Kidney (tissue), 14 donors: ENCODE results near the gene GLIS1. TPM values are rescaled to one million over a fixed set of nuclear protein-coding genes. Genes with fewer than 3 reads are reported as not detected.
A peak's percentile ranks its signal among the peaks of the same experiment; 100 is the strongest.

Source experiments
- DNase-seq, 5 donors: peaks; one replicate each; pipeline ENCODE4 v3.0.0-alpha.2; 2013 to 2020
- FAIRE-seq: peaks from 2 replicates; lab custom pipeline; 2012; peaks lifted over from hg19 to GRCh38; lab: Jason Lieb, UNC
- H3K27ac ChIP-seq, 2 donors: one replicate each; pipeline ENCODE4 v1.7.0; 2013; ENCODE audit warnings: low read depth in 2 of 2, low read length in 2 of 2, inconsistent platforms in 1 of 2
- H3K27me3 ChIP-seq: one replicate; pipeline ENCODE4 v1.7.1; 2013; ENCODE audit warnings: low read length, inconsistent platforms; ENCODE audit not compliant: control insufficient read depth, insufficient read depth
- H3K36me3 ChIP-seq, 3 donors: one replicate each; pipeline versions ENCODE4 v1.7.0 to v1.7.1; 2013; ENCODE audit warnings: low read length in 3 of 3, control low read depth in 1 of 3, inconsistent platforms in 1 of 3; ENCODE audit not compliant: insufficient read depth in 3 of 3, control insufficient read depth in 2 of 3
- H3K4me1 ChIP-seq, 3 donors: one replicate each; pipeline versions ENCODE4 v1.7.0 to v1.7.1; 2013; ENCODE audit warnings: low read length in 3 of 3, inconsistent platforms in 1 of 3, low read depth in 1 of 3; ENCODE audit not compliant: control insufficient read depth in 2 of 3, insufficient read depth in 2 of 3
- H3K4me3 ChIP-seq, 3 donors: one replicate each; pipeline versions ENCODE4 v1.7.0 to v1.8.1; 2013; ENCODE audit warnings: low read length in 3 of 3, control low read depth in 1 of 3, inconsistent platforms in 1 of 3
- H3K9ac ChIP-seq, 3 donors: one replicate each; pipeline versions ENCODE4 v1.7.0 to v1.7.1; 2013; ENCODE audit warnings: low read length in 3 of 3, control low read depth in 1 of 3, inconsistent platforms in 1 of 3
- H3K9me3 ChIP-seq, 3 donors: one replicate each; pipeline versions ENCODE4 v1.7.0 to v1.7.1; 2013; ENCODE audit warnings: low read length in 3 of 3, control low read depth in 1 of 3, inconsistent platforms in 1 of 3; ENCODE audit not compliant: control insufficient read depth in 2 of 3, insufficient read depth in 1 of 3
- CTCF ChIP-seq: IDR thresholded peaks from 3 replicates; pipeline ENCODE4 v1.5.1; 2012; ENCODE audit warnings: mild to moderate bottlenecking, moderate library complexity, borderline replicate concordance; ENCODE audit not compliant: insufficient read depth; ENCODE audit errors: extremely low read depth
- intact Hi-C: fragments of 100-400 bp; cut with DNase I; formaldehyde crosslinking; loops from one replicate; pipeline ENCODE4 v1.11.1; 2022
- polyA plus RNA-seq: library from polyadenylated mRNA; stranded (reverse); fragments of 350-450 nt; fragmentation: Illumina TruSeq; extraction: RNeasy Lipid Tissue Mini Kit (QIAGEN cat#74804); gene quantifications from one replicate; pipeline ENCODE4 v1.2.3, GENCODE V29; 2014; ENCODE audit warnings: low read depth, low replicate concordance; ENCODE audit not compliant: insufficient read depth
- total RNA-seq: library from RNA; stranded (reverse); fragmentation: NEBNext Ultra II Directional; extraction: Animal tissue kit (Norgen Biotek cat#: 25700); gene quantifications from one replicate; pipeline ENCODE4 v1.2.1, GENCODE V29; 2021
- donor health status: control.
- donor health status: control.
- donor health status: control.
- donor health status: control.
- donor health status: control.
- donor health status: DM: yes; HTN: yes; CAD: no.
- donor health status: Normal renal cell carcinoma (clear cell type).

The GLIS1 gene
- total and polyA plus RNA-seq, 2 donors from 2014 or later: 3.3 to 3.7 TPM

GRCh38 chr1:53568540-53568939 lies 170.4 kb downstream of the GLIS1 start:
- Histone ChIP-seq H3K36me3 (no peaks in the 10 kb centered on the region), H3K4me1 (peaks cover 2 to 5% (median 4%) of the 10 kb centered on the region in 3 donors), H3K27ac (no peak overlapping the region), H3K4me3 (no peak overlapping the region), H3K9me3 (no peaks in the 10 kb centered on the region), H3K27me3 (no peaks in the 10 kb centered on the region), H3K9ac (no peak overlapping the region)
- intact Hi-C loops: no loop called here
- no peak for TF ChIP-seq CTCF
- no peak for DNase-seq
- no peak for FAIRE-seq

GRCh38 chr1:53567851-53568250 lies 171.1 kb downstream of the GLIS1 start:
- TF ChIP-seq CTCF: no peak
- Histone ChIP-seq H3K9me3 (no peaks in the 10 kb centered on the region), H3K36me3 (no peaks in the 10 kb centered on the region), H3K4me1 (peaks cover 2 to 5% (median 4%) of the 10 kb centered on the region in 3 donors), H3K9ac (no peak overlapping the region), H3K27me3 (no peaks in the 10 kb centered on the region), H3K27ac (no peak overlapping the region), H3K4me3 (no peak overlapping the region)
- DNase-seq (no peak), FAIRE-seq (no peak)
- intact Hi-C loops: no loop called here

GRCh38 chr1:53567450-53567849 lies 171.5 kb downstream of the GLIS1 start:
- intact Hi-C loops: no loop called here
- FAIRE-seq (no peak), DNase-seq (peak in 2 of 5 donors; percentile 4 to 23)
- Histone ChIP-seq H3K27me3 (no peaks in the 10 kb centered on the region), H3K27ac (no peak overlapping the region), H3K36me3 (no peaks in the 10 kb centered on the region), H3K9ac (no peak overlapping the region), H3K9me3 (no peaks in the 10 kb centered on the region), H3K4me3 (no peak overlapping the region), H3K4me1 (peaks cover 2 to 5% (median 4%) of the 10 kb centered on the region in 3 donors)
- TF ChIP-seq CTCF: no peak

GRCh38 chr1:53563611-53564010 lies 175.4 kb downstream of the GLIS1 start:
- no peak overlapping the region for H3K27ac ChIP-seq
- H3K9me3 ChIP-seq: no peaks in the 10 kb centered on the region
- no peaks in the 10 kb centered on the region for H3K27me3 ChIP-seq
- intact Hi-C loops: no loop called here
- peaks cover 0 to 5% (median 0%) of the 10 kb centered on the region in 3 donors for H3K4me1 ChIP-seq
- H3K9ac ChIP-seq: no peak overlapping the region
- no peaks in the 10 kb centered on the region for H3K36me3 ChIP-seq
- FAIRE-seq: no peak
- no peak for DNase-seq
- no peak for TF ChIP-seq CTCF
- no peak overlapping the region for H3K4me3 ChIP-seq
